CD4-positive, alpha-beta T cell (primary cell): ENCODE data around the gene AQP10. TPM values are rescaled to one million over a fixed set of nuclear protein-coding genes. Genes with fewer than 3 reads are reported as not detected.

Experiments
- ATAC-seq: fragments of 200-7000 bp; cut with Tn5 transposase; one replicate; pipeline ENCODE4 v1.10.0; 2022; ENCODE audit warnings: mild to moderate bottlenecking; ENCODE audit not compliant: poor library complexity
- CTCF ChIA-PET: fragments of 350-600 bp; sonication (Branson Sonifier 250); formaldehyde crosslinking; loops from one replicate; lab custom pipeline; 2021; ENCODE audit warnings: antibody characterized with exemption, inconsistent platforms; lab: Charles Lee
- POLR2A ChIA-PET: fragments of 350-600 bp; sonication (Branson Sonifier 250); formaldehyde crosslinking; loops from one replicate; lab custom pipeline; 2021; ENCODE audit warnings: antibody characterized with exemption, inconsistent platforms; lab: Charles Lee
- DNase-seq, 14 experiments: peaks; one replicate each; pipeline ENCODE4 v3.0.0-alpha.2; 2013 to 2020; ENCODE audit warnings: mixed read lengths in 2 of 14
- H3K27ac ChIP-seq, 2 donors: one replicate each; pipeline versions ENCODE4 v1.5.1 to v1.7.0; 2013; ENCODE audit warnings: low read length in 2 of 2, low read depth in 1 of 2, mild to moderate bottlenecking in 1 of 2
- H3K27me3 ChIP-seq, 2 experiments: 1 replicate in 1 of 2; 2 replicates in 1 of 2; pipeline versions ENCODE4 v1.6.1 to v1.7.0; 2013; ENCODE audit warnings: low read length in 2 of 2, control low read depth in 1 of 2, mild to moderate bottlenecking in 1 of 2, moderate library complexity in 1 of 2; ENCODE audit not compliant: insufficient read depth in 2 of 2, control insufficient read depth in 1 of 2
- H3K36me3 ChIP-seq: one replicate; pipeline ENCODE4 v1.6.1; 2013; ENCODE audit warnings: low read length, control low read depth; ENCODE audit not compliant: insufficient read depth
- H3K4me1 ChIP-seq: one replicate; pipeline ENCODE4 v1.6.1; 2013; ENCODE audit warnings: low read length, control low read depth; ENCODE audit not compliant: insufficient read depth
- H3K4me3 ChIP-seq: one replicate; pipeline ENCODE4 v1.5.1; 2013; ENCODE audit warnings: mild to moderate bottlenecking, low read length, moderate library complexity
- H3K9me3 ChIP-seq, 2 experiments: 1 replicate in 1 of 2; 2 replicates in 1 of 2; pipeline versions ENCODE4 v1.6.1 to v1.7.0; 2013; ENCODE audit warnings: low read length in 2 of 2, mild to moderate bottlenecking in 2 of 2, control low read depth in 1 of 2, moderate library complexity in 1 of 2; ENCODE audit not compliant: control insufficient read depth in 1 of 2, insufficient read depth in 1 of 2
- H3K27ac Mint-ChIP-seq: one replicate; pipeline ENCODE4 v1.8.0; 2020; ENCODE audit warnings: mixed read lengths
- H3K27me3 Mint-ChIP-seq: one replicate; pipeline ENCODE4 v1.8.0; 2021; ENCODE audit warnings: mixed read lengths
- H3K36me3 Mint-ChIP-seq: one replicate; pipeline ENCODE4 v1.8.0; 2021; ENCODE audit warnings: low read depth, mixed read lengths
- H3K4me1 Mint-ChIP-seq: one replicate; pipeline ENCODE4 v1.8.0; 2021; ENCODE audit warnings: low read depth, mixed read lengths
- H3K4me3 Mint-ChIP-seq: one replicate; pipeline ENCODE4 v1.8.0; 2020; ENCODE audit warnings: mild to moderate bottlenecking, mixed read lengths
- H3K9me3 Mint-ChIP-seq: one replicate; pipeline ENCODE4 v1.8.0; 2020; ENCODE audit warnings: mixed read lengths
- intact Hi-C, 2 experiments: fragments of 100-400 bp; cut with DNase I in 1 of 2; cut with micrococcal nuclease in 1 of 2; formaldehyde crosslinking; loops; one replicate each; pipeline versions ENCODE4 v1.15.1 to v1.9.0; 2023 to 2025; cut with DNase I, micrococcal nuclease
- total RNA-seq, 174 experiments: library from RNA in 2 of 174; stranded (reverse) in 2 of 174; gene quantifications; one replicate each; pipeline ENCODE4 v1.2.3 and lab custom pipeline; 2021 to 2026
- TF ChIP-seq, protein P1 (sequence below): fragments of 200-600 bp; IDR thresholded peaks from one replicate; pipeline ENCODE4 v1.8.0; 2022; ENCODE audit warnings: antibody characterized with exemption, mild to moderate bottlenecking

AQP10 gene
- total RNA-seq, 2 experiments from 2014 or later = not detected

DNA sequence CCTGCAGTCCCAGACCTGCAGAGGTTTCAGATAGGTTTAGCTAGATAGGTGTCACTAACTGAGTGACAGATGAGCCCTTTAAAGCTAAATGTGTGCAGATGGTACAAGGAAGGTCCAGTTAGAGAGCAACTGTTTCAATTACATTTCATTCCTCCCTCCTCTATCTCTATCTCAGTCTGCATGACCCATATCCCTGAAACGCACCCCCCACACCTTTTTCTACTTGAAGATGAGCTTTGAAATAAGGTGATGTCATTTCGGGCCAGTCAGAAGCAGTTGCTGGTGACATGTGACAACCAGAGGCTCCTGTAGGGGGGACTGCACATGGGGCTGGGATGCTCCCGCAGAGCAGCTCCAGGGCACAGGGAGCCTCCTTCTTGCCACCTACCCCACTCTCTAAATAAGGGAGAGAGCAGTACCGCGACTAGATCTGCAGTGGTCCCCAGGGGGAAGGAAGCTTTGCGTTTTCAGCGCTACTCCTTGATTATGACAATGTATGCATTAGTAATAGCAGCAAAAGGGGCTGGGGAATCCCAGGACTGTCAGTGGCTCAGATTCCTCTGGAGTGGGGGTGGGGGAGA lies 8.7 kb downstream of the AQP10 start:
- Histone ChIP-seq H3K9me3 (no peaks in the 10 kb centered on the region), H3K27me3 (no peaks in the 10 kb centered on the region), H3K4me3 (peak overlapping the region; percentile 72), H3K4me1 (peaks cover 87% of the 10 kb centered on the region), H3K36me3 (peaks cover 51% of the 10 kb centered on the region), H3K27ac (peak overlapping the region; percentile 71 to 86)
- ChIA-PET CTCF (interaction anchor here (0.6 to 2.9 kb wide), 5 partner anchors 15 to 73 kb away, joined by 3 to 15 read pairs (median 3); no protein-coding TSS in a partner anchor), POLR2A (interaction anchor here (0.5 to 6.6 kb wide), 7 partner anchors 7 to 562 kb away, joined by 3 to 94 read pairs (median 10); partner anchors contain the start of gene UBAP2L)
- H3K36me3 Mint-ChIP-seq = peaks cover 76% of the 10 kb centered on the region
- peak overlapping the region; percentile 91 for H3K4me3 Mint-ChIP-seq
- TF ChIP-seq, protein P1, sequence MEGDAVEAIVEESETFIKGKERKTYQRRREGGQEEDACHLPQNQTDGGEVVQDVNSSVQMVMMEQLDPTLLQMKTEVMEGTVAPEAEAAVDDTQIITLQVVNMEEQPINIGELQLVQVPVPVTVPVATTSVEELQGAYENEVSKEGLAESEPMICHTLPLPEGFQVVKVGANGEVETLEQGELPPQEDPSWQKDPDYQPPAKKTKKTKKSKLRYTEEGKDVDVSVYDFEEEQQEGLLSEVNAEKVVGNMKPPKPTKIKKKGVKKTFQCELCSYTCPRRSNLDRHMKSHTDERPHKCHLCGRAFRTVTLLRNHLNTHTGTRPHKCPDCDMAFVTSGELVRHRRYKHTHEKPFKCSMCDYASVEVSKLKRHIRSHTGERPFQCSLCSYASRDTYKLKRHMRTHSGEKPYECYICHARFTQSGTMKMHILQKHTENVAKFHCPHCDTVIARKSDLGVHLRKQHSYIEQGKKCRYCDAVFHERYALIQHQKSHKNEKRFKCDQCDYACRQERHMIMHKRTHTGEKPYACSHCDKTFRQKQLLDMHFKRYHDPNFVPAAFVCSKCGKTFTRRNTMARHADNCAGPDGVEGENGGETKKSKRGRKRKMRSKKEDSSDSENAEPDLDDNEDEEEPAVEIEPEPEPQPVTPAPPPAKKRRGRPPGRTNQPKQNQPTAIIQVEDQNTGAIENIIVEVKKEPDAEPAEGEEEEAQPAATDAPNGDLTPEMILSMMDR = no peak
- no peaks in the 10 kb centered on the region for H3K9me3 Mint-ChIP-seq
- H3K27ac Mint-ChIP-seq = peak overlapping the region; percentile 89
- H3K27me3 Mint-ChIP-seq = no peaks in the 10 kb centered on the region
- ATAC-seq (peak; percentile 15), DNase-seq (peak in 5 of 14 experiments; percentile 15 to 75 (median 63))
- peaks cover 72% of the 10 kb centered on the region for H3K4me1 Mint-ChIP-seq
- intact Hi-C loops = loop anchor here (2.0 to 10.0 kb wide), 6 partner anchors 13 to 755 kb away; partner anchors contain the start of genes UBAP2L (in 1 of the 2) and UBE2Q1 (in 1 of the 2)

DNA sequence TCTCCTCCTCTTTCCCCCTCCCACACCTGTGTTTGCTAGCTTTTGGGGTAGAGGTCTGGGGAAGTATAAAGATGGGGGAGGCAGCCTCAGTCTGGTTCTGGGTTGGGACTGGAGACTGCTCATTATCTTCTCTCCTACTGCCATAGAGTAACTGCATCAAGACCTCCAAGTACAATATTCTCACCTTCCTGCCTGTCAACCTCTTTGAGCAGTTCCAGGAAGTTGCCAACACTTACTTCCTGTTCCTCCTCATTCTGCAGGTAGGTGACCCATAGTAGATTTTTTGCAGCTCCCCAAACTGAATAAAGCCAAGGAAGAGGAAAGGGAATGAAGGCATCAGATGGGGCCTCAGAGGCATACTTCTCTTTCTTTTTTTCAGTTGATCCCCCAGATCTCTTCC lies 9.8 kb downstream of the AQP10 start:
- peak in 1 of 14 experiments; percentile 46 for DNase-seq
- no peaks in the 10 kb centered on the region for H3K9me3 Mint-ChIP-seq
- H3K36me3 ChIP-seq = peaks cover 55% of the 10 kb centered on the region
- intact Hi-C loops = loop anchor here in 1 of 2 experiments (5.0 kb wide), 1 partner anchor 133 kb away; no protein-coding TSS in a partner anchor
- H3K27me3 ChIP-seq = no peaks in the 10 kb centered on the region
- ChIA-PET CTCF (interaction anchor here (1.1 kb wide), 1 partner anchor 15 kb away, joined by 3 read pairs; no protein-coding TSS in a partner anchor), POLR2A (interaction anchor here (0.6 to 0.8 kb wide), 2 partner anchors 75 to 165 kb away, joined by 3 read pairs; no protein-coding TSS in a partner anchor)
- H3K27ac ChIP-seq = peak overlapping the region; percentile 71 to 86
- peaks cover 79% of the 10 kb centered on the region for H3K36me3 Mint-ChIP-seq
- peaks cover 91% of the 10 kb centered on the region for H3K4me1 ChIP-seq
- H3K27ac Mint-ChIP-seq = peak overlapping the region; percentile 89
- TF ChIP-seq, protein P1 = no peak
- peak overlapping the region; percentile 72 for H3K4me3 ChIP-seq
- ATAC-seq = no peak
- peaks cover 79% of the 10 kb centered on the region for H3K4me1 Mint-ChIP-seq
- no peaks in the 10 kb centered on the region for H3K9me3 ChIP-seq
- H3K27me3 Mint-ChIP-seq = no peaks in the 10 kb centered on the region
- H3K4me3 Mint-ChIP-seq = peak overlapping the region; percentile 81

DNA sequence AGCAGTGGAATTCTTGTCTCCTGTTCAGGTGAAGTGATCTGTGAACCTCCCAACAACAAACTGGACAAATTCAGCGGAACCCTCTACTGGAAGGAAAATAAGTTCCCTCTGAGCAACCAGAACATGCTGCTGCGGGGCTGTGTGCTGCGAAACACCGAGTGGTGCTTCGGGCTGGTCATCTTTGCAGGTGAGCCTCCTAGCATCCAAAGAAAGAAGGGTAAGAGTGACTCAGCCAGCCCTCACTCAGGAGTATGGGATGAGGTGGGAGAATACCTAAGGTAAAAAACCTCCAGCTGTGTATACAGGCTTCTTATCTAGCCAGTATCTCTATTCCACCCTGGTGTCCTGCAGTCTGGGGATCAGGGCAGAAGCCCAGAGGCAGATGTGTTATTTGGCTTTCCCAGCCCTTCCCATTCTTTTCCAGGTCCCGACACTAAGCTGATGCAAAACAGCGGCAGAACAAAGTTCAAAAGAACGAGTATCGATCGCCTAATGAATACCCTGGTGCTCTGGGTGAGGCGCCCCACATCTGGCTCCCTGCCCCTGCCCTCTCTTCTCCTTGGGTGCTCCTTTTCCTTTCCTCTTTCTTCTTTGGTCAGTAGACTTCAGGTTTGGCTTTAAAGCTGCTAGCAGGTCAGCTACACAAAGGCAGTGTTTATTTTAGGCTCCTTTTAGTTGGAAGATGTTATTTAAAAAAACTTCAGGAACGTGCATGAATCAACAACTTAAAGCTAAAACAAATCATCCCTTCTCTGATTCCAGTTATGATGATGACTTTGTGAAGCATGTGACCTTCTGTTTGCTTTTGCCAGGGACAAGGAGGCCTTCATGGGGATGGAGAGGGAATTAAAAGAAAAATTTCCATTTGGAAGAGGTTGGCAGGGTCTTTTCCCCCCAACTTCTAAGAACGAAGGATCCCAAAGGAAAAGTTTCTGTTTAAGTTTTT lies 13.5 kb downstream of the AQP10 start:
- H3K4me1 ChIP-seq = peaks cover 93% of the 10 kb centered on the region
- CTCF ChIA-PET = interaction anchor here (0.6 to 4.4 kb wide), 26 partner anchors 10 to 639 kb away, joined by 3 to 61 read pairs (median 4); partner anchors contain the start of gene ATP8B2
- H3K27ac ChIP-seq = peak overlapping the region; percentile 42 to 64

More for the DNA sequence above, 13.5 kb downstream of the AQP10 start:
- Mint-ChIP-seq H3K9me3 (no peaks in the 10 kb centered on the region), H3K4me1 (peaks cover 81% of the 10 kb centered on the region), H3K4me3 (peak overlapping the region; percentile 32), H3K27ac (peak overlapping the region; percentile 75), H3K27me3 (no peaks in the 10 kb centered on the region), H3K36me3 (peaks cover 84% of the 10 kb centered on the region)
- intact Hi-C loops = loop anchor here (1.0 to 5.0 kb wide), 6 partner anchors 8 to 148 kb away; partner anchors contain the start of gene HAX1 (in 2 of the 2)
- ATAC-seq = no peak
- H3K36me3 ChIP-seq = peaks cover 76% of the 10 kb centered on the region
- TF ChIP-seq, protein P1 = no peak
- H3K4me3 ChIP-seq = no peak overlapping the region
- no peaks in the 10 kb centered on the region for H3K9me3 ChIP-seq
- POLR2A ChIA-PET = interaction anchor here (0.7 to 5.7 kb wide), 23 partner anchors 8 to 639 kb away, joined by 3 to 94 read pairs (median 5); partner anchors contain the start of gene ATP8B2
- DNase-seq = no peak
- H3K27me3 ChIP-seq = no peaks in the 10 kb centered on the region
